ENCODE results near the gene SBF1.

Gene SBF1

GRCh38 chr22:50400406-50400805 lies 74.4 kb downstream of the SBF1 start:
- DNase-seq (ENCODE audit: extremely low read depth in 1 of 2, low read depth in 1 of 2), result no peak

- DNase-seq (ENCODE audit: extremely low read depth in 1 of 2, low read depth in 1 of 2), result no peak
Observed at GRCh38 chr22:50399751-50400331, 75.0 kb downstream of the SBF1 start.

- DNase-seq (ENCODE audit: extremely low read depth in 1 of 2, low read depth in 1 of 2), result no peak
Observed at GRCh38 chr22:50398831-50399648, 75.8 kb downstream of the SBF1 start.

GRCh38 chr22:50397371-50398060 lies 77.3 kb downstream of the SBF1 start:
- DNase-seq (ENCODE audit: extremely low read depth in 1 of 2, low read depth in 1 of 2), result peak in 1 of 2 donors; percentile 19

GRCh38 chr22:50396751-50397370 lies 78.0 kb downstream of the SBF1 start:
- DNase-seq (ENCODE audit: extremely low read depth in 1 of 2, low read depth in 1 of 2), result no peak

Measured in stimulated activated CD8-positive, alpha-beta memory T cell treated with anti-CD3 and anti-CD28 coated beads, Interleukin-7, amount 100 ng/mL, for 48 hours (primary cell).